GM23248 (cell line): Measurements from ENCODE around the gene WDPCP. TPM values are rescaled to one million over a fixed set of nuclear protein-coding genes. Genes with fewer than 3 reads are reported as not detected.

Experiments used
- DNase-seq: peaks from one replicate; pipeline ENCODE4 v3.0.0-alpha.2; 2015
- H2AFZ ChIP-seq: fragments of 200-600 bp; sonication (generic); 2 replicates; pipeline ENCODE4 v1.6.1; 2016; ENCODE audit warnings: antibody characterized with exemption
- H3F3A ChIP-seq: fragments of 200-600 bp; sonication (generic); 2 replicates; pipeline ENCODE4 v1.6.1; 2016; ENCODE audit warnings: mild to moderate bottlenecking, antibody characterized with exemption, mixed run types; ENCODE audit not compliant: insufficient read depth
- H3K27ac ChIP-seq: fragments of 200-600 bp; sonication (generic); 2 replicates; pipeline ENCODE4 v1.5.1; 2016; ENCODE audit warnings: mild to moderate bottlenecking
- H3K27me3 ChIP-seq: fragments of 200-600 bp; sonication (generic); replicated peaks from 2 replicates; pipeline ENCODE4 v1.6.1; 2016; ENCODE audit warnings: mild to moderate bottlenecking; ENCODE audit not compliant: insufficient read depth
- H3K36me3 ChIP-seq: fragments of 200-600 bp; sonication (generic); 2 replicates; pipeline ENCODE4 v1.6.1; 2016; ENCODE audit warnings: low read depth, mild to moderate bottlenecking
- H3K4me1 ChIP-seq: fragments of 200-600 bp; sonication (generic); 2 replicates; pipeline ENCODE4 v1.6.1; 2016; ENCODE audit warnings: mild to moderate bottlenecking; ENCODE audit not compliant: insufficient read depth
- H3K4me2 ChIP-seq: fragments of 200-600 bp; sonication (generic); one replicate; pipeline ENCODE4 v1.6.1; 2016; ENCODE audit warnings: mild to moderate bottlenecking; ENCODE audit not compliant: unreplicated experiment
- H3K4me3 ChIP-seq: fragments of 200-600 bp; sonication (generic); 2 replicates; pipeline ENCODE4 v1.5.1; 2016; ENCODE audit warnings: mild to moderate bottlenecking
- H3K79me2 ChIP-seq: fragments of 200-600 bp; sonication (generic); 2 replicates; pipeline ENCODE4 v1.6.1; 2016; ENCODE audit warnings: mild to moderate bottlenecking; ENCODE audit not compliant: insufficient read depth
- H3K9ac ChIP-seq: fragments of 200-600 bp; sonication (generic); 2 replicates; pipeline ENCODE4 v1.6.1; 2016; ENCODE audit warnings: mild to moderate bottlenecking
- H3K9me2 ChIP-seq: fragments of 200-600 bp; sonication (generic); 2 replicates; pipeline ENCODE4 v1.6.1; 2016; ENCODE audit warnings: mixed run types, mild to moderate bottlenecking, moderate library complexity; ENCODE audit not compliant: insufficient read depth
- H3K9me3 ChIP-seq: fragments of 200-600 bp; sonication (generic); one replicate; pipeline ENCODE4 v1.6.1; 2017; ENCODE audit warnings: low read depth
- H4K20me1 ChIP-seq: fragments of 200-600 bp; sonication (generic); 2 replicates; pipeline ENCODE4 v1.6.0; 2016; ENCODE audit not compliant: insufficient read depth
- EZH2 ChIP-seq: fragments of 200-600 bp; sonication (generic); IDR thresholded peaks from 2 replicates; pipeline ENCODE4 v1.6.1; 2018; ENCODE audit warnings: antibody characterized with exemption, mild to moderate bottlenecking; ENCODE audit not compliant: insufficient read depth, poor library complexity, severe bottlenecking
- EZH2phosphoT487 ChIP-seq: fragments of 200-600 bp; sonication (generic); IDR thresholded peaks from 2 replicates; pipeline ENCODE4 v1.6.1; 2018; ENCODE audit warnings: antibody characterized with exemption, moderate library complexity, mild to moderate bottlenecking, low read depth; ENCODE audit not compliant: insufficient read depth
- WGBS, 2 experiments: methylation state at CpG; one replicate each; pipeline ENCODE4 v1.1.6; 2015 to 2017; ENCODE audit warnings: low lambda C conversion rate in 2 of 2, low coverage in 1 of 2; ENCODE audit errors: missing lambda C conversion rate in 2 of 2; 5-methylcytosine and 5-hydroxymethylcytosine counted together
- in situ Hi-C: fragments of 300-500 bp; cut with MboI; formaldehyde crosslinking; loops from 2 replicates; pipeline ENCODE4 v1.15.0; 2020
- polyA plus RNA-seq: library from polyadenylated mRNA; unstranded; fragments of >200 nt; fragmentation: Nextera tagmentation; extraction: Ambion mirVana; gene quantifications from 2 replicates; pipeline ENCODE4 v1.2.1, GENCODE V29; 2016
- total RNA-seq: library from RNA; depleted of rRNA; stranded (reverse); fragments of >200 nt; shearing (Covaris generic); gene quantifications from 2 replicates; pipeline ENCODE4 v1.2.3, GENCODE V29; 2014

WDPCP gene
- total and polyA plus RNA-seq, 2 experiments from 2014 or later: 6.0 to 8.1 TPM

DNA sequence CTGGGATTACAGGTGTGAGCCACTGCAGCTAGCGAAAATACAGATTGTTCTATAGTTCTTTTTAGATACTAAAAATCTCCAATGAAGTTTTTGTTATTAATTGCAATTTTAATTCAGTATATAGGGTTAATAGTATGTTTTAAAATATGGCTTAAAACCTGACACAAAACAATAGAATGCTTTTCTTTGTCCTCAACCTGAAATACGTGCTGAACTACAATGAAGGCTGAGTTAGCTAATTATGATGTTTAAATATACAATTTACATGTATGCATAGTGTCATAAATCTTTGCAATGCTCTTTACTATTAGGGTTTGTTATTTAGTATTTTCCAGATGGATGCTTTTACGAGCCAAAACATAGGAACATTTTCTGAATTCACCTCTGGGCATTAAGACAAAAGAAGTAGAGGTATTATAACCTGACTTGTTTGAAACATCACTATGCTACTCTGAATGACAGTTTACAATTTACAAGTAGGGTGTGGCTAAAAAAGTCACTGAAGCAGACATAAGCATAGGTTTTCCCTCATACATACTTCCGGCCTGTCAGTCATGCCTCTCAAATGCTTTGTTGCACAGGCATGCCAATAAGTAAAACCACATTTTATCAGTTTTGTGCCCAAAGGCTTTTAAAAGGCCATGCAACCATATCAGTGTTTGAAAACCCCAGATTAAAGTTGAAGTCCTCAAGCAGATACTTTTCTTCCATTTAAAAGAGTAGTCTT lies 369.3 kb downstream of the WDPCP start:
- no peak overlapping the region for H3K4me3 ChIP-seq
- H3F3A ChIP-seq: no peaks in the 10 kb centered on the region
- no peaks in the 10 kb centered on the region for H3K79me2 ChIP-seq
- WGBS, 2 experiments: 62 to 67% methylated on average over 4 of the region's 4 CpGs
- peaks cover 3% of the 10 kb centered on the region; the same call in 1 of the 2 replicates for H3K9me2 ChIP-seq
- H3K27ac ChIP-seq: no peak overlapping the region
- H3K9me3 ChIP-seq: no peaks in the 10 kb centered on the region
- no peaks in the 10 kb centered on the region for H4K20me1 ChIP-seq
- no peaks in the 10 kb centered on the region for H3K4me1 ChIP-seq
- no peak for DNase-seq
- H3K36me3 ChIP-seq: no peaks in the 10 kb centered on the region
- TF ChIP-seq EZH2phosphoT487: no peak
- TF ChIP-seq EZH2: no peak
- H3K27me3 ChIP-seq: no peaks in the 10 kb centered on the region
- H3K9ac ChIP-seq: no peak overlapping the region
- no peak overlapping the region for H3K4me2 ChIP-seq
- in situ Hi-C loops: no loop called here
- no peak overlapping the region for H2AFZ ChIP-seq

GRCh38 chr2:63195310-63195709 lies 393.0 kb downstream of the WDPCP start:
- in situ Hi-C loops: no loop called here
- H3K79me2 ChIP-seq: no peaks in the 10 kb centered on the region
- no peak overlapping the region for H3K4me2 ChIP-seq
- no peak overlapping the region for H3K27ac ChIP-seq
- no peak overlapping the region for H3K4me3 ChIP-seq
- no peak overlapping the region for H2AFZ ChIP-seq
- H3F3A ChIP-seq: no peaks in the 10 kb centered on the region
- H3K9me3 ChIP-seq: no peaks in the 10 kb centered on the region
- no peak overlapping the region for H3K9ac ChIP-seq
- WGBS, 2 experiments: 92 to 94% methylated on average over 3 of the region's 3 CpGs
- H4K20me1 ChIP-seq: no peaks in the 10 kb centered on the region
- no peaks in the 10 kb centered on the region for H3K4me1 ChIP-seq
- no peak for TF ChIP-seq EZH2phosphoT487
- TF ChIP-seq EZH2: no peak
- no peaks in the 10 kb centered on the region for H3K36me3 ChIP-seq
- H3K27me3 ChIP-seq: no peaks in the 10 kb centered on the region
- DNase-seq: no peak
- H3K9me2 ChIP-seq: no peaks in the 10 kb centered on the region

DNA sequence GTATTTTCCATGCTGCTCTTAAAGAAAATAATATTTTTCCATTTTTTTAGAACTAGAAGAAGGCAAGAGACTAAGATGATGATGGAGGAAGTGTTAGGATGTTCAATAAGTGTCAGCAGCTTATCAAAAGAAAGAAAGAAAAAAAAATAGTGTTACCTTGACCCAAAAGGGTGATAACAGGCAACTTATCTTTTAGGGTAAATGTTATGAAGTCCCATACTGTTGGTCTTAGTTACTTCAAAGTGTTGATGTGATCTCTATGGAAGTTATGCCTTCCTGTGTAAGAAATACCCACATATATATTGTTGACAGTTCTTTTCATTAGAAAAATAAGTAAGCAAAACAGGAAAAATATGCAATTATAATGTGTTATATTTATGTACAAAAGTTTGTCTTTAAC lies 394.1 kb downstream of the WDPCP start:
- Histone ChIP-seq H2AFZ (no peak overlapping the region), H3K4me1 (no peaks in the 10 kb centered on the region), H3K36me3 (no peaks in the 10 kb centered on the region), H3K9ac (no peak overlapping the region), H3K9me3 (no peaks in the 10 kb centered on the region), H3K79me2 (no peaks in the 10 kb centered on the region), H3F3A (no peaks in the 10 kb centered on the region), H3K27me3 (no peaks in the 10 kb centered on the region), H4K20me1 (no peaks in the 10 kb centered on the region), H3K9me2 (no peaks in the 10 kb centered on the region), H3K27ac (no peak overlapping the region), H3K4me2 (no peak overlapping the region), H3K4me3 (no peak overlapping the region)
- DNase-seq: no peak
- no peak for TF ChIP-seq EZH2
- TF ChIP-seq EZH2phosphoT487: no peak
- in situ Hi-C loops: no loop called here

- no peaks in the 10 kb centered on the region for H3K9me2 ChIP-seq
- 67 to 68% methylated on average over 2 of the region's 2 CpGs for WGBS, 2 experiments
- no peaks in the 10 kb centered on the region for H3K9me3 ChIP-seq
- H3K9ac ChIP-seq: no peak overlapping the region
- no peaks in the 10 kb centered on the region for H3K27me3 ChIP-seq
- no peaks in the 10 kb centered on the region for H3F3A ChIP-seq
- no peaks in the 10 kb centered on the region for H3K36me3 ChIP-seq
- H2AFZ ChIP-seq: no peak overlapping the region
- H3K4me3 ChIP-seq: no peak overlapping the region
- no peak overlapping the region for H3K4me2 ChIP-seq
- DNase-seq: no peak
- H3K4me1 ChIP-seq: no peaks in the 10 kb centered on the region
- no peak for TF ChIP-seq EZH2phosphoT487
- TF ChIP-seq EZH2: no peak
- in situ Hi-C loops: no loop called here
- H3K27ac ChIP-seq: no peak overlapping the region
- H3K79me2 ChIP-seq: no peaks in the 10 kb centered on the region
- no peaks in the 10 kb centered on the region for H4K20me1 ChIP-seq
These were observed 395.1 kb downstream of the WDPCP start for GRCh38 chr2:63192889-63193774.
